GM18505 (cell line): Measurements from ENCODE around the gene STIP1.

Source experiments
- ATAC-seq: cut with Tn5 transposase; IDR thresholded peaks from one replicate; pipeline ENCODE4 v1.9.1; 2021; ENCODE audit not compliant: unreplicated experiment
- POLR2A ChIP-seq: IDR thresholded peaks from 4 replicates; pipeline ENCODE4 v1.6.1; 2011; ENCODE audit warnings: borderline replicate concordance; ENCODE audit not compliant: insufficient read depth, insufficient read length; ENCODE audit errors: extremely low read depth

Gene STIP1

GRCh38 chr11:64218628-64219353 is 32.8 kb downstream of the STIP1 start:
- ATAC-seq, result no peak
- no peak for TF ChIP-seq POLR2A

DNA sequence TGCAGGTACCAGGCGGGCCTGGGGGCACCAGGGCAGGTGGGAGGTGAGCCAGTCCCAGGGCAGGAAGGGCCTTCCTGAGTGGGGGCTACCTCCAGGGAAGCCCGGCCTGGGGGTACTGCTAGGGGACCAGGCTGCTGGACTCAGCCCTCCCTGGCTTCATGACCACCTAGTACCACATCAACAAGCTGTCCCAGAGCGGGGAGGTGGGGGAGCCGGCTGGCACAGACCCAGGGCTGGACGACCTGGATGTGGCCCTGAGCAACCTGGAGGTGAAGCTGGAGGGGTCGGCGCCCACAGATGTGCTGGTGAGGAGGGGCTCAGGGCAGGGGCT is 33.3 kb downstream of the STIP1 start:
- TF ChIP-seq POLR2A, result no peak
- ATAC-seq, result no peak

DNA sequence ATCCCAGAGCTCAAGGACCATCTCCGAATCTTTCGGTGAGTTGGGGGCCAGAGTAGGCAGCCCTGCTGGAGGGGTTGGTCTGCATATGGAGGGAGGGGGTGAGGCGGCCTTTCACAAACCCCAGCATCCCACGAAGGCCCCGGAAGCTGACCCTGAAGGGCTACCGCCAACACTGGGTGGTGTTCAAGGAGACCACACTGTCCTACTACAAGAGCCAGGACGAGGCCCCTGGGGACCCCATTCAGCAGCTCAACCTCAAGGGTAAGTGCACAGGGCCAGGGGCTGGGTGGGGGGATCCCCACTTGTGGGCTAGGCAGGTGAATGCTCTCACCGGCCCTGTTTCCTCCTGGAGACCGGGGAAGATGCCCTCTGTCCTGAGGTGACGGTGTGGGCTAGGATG is 33.8 kb downstream of the STIP1 start:
- ATAC-seq, result no peak
- no peak for TF ChIP-seq POLR2A

DNA sequence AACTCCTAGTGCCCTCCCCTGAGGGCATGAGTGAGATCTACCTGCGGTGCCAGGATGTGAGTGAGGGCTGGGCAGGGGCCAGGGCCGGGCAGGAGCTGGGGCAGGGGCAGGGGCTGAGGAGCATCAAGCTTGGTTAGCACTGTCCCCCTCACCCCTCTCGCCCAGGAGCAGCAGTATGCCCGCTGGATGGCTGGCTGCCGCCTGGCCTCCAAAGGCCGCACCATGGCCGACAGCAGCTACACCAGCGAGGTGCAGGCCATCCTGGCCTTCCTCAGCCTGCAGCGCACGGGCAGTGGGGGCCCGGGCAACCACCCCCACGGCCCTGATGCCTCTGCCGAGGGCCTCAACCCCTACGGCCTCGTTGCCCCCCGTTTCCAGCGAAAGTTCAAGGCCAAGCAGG is 34.3 kb downstream of the STIP1 start:
- no peak for TF ChIP-seq POLR2A
- no peak for ATAC-seq

DNA sequence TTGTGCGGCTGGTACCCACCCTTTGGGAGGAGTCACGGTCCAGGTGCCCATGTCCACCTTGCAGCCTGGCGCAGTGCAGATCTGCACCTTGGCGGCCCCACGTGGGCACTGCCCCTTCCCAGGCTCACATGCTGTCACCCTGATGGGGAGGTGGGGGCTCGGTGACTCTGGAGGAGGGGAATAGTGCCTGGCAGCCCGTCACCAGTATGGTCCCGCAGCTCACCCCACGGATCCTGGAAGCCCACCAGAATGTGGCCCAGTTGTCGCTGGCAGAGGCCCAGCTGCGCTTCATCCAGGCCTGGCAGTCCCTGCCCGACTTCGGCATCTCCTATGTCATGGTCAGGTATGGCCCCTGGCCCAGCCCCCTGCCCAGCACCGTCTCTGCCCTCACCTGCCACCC is 34.8 kb downstream of the STIP1 start:
- TF ChIP-seq POLR2A, result no peak
- ATAC-seq, result no peak

DNA sequence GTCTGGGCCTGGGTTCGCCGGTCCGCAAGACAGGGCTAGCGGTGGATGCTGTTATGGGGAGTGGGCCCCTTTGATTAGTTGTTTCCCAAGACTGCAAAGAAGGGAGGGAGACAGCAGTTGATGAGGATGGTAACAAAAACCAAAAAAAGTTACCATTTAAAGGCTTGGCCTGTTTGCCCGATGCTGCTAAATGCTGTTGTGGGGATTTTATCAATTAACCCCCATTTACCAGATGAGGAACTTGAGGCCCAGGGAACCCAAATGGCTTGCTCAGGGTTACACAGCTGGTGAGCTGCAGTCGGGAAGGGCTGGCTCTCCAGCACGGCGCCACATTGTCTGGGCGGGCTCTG is 36.7 kb downstream of the STIP1 start:
- ATAC-seq, result no peak
- TF ChIP-seq POLR2A, result no peak

GRCh38 chr11:64223001-64223651 is 37.2 kb downstream of the STIP1 start:
- no peak for ATAC-seq
- no peak for TF ChIP-seq POLR2A

GRCh38 chr11:64224151-64224890 is 38.4 kb downstream of the STIP1 start:
- TF ChIP-seq POLR2A, result peak; percentile 54
- ATAC-seq, result no peak

DNA sequence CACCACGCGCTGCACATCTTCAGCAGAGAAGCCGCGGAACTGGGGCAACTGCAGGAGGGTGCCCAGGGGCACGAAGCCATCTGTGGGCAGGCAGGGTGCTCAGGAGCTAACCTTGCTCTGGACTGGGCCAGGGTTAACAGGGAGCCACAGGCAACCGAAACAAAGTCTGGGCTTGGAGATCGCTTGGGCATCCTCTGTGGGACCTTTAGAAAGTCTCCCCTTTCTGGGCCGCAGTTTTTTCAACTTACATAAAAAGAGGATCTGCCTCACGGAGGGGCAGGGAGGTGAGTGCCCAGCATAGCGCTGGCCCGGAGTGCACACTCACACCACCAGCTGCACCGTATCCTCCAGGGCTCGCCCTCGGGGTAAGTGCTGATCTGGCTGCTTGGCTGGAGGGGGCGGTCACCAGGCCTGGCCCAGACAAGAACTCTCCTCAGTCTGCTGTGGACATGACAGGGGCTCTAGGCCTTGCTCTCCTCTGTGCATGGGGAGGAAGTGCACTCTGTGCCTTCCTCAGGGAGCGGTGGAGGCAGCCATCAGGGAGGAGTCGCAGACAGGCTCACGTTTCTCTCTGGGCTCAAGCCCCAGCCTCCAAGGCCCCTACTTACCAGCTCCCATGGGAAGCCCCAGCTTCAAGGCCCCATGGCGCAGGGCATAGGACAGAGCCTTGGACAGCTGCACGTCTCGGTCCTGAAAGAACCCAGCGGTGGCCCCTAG is 39.1 kb downstream of the STIP1 start:
- no peak for ATAC-seq
- TF ChIP-seq POLR2A, result no peak

- ATAC-seq, result peak; percentile 37
- TF ChIP-seq POLR2A, result peak; percentile 85
Observed at GRCh38 chr11:64225608-64226506, 39.9 kb downstream of the STIP1 start, which contains the start of the genes NUDT22 and TRPT1. Gene NUDT22, plus strand, starts transcription at chr11:64226274. Its CDS starts 379 bp downstream, at chr11:64226653. Gene TRPT1, minus strand, starts transcription at chr11:64226186. Its CDS starts 326 bp downstream, at chr11:64225860.

- peak; percentile 68 for TF ChIP-seq POLR2A
- peak; percentile 14 for ATAC-seq
Observed at GRCh38 chr11:64226507-64227051, 40.6 kb downstream of the STIP1 start.

GRCh38 chr11:64227405-64227956 is 41.5 kb downstream of the STIP1 start:
- ATAC-seq, result no peak

DNA sequence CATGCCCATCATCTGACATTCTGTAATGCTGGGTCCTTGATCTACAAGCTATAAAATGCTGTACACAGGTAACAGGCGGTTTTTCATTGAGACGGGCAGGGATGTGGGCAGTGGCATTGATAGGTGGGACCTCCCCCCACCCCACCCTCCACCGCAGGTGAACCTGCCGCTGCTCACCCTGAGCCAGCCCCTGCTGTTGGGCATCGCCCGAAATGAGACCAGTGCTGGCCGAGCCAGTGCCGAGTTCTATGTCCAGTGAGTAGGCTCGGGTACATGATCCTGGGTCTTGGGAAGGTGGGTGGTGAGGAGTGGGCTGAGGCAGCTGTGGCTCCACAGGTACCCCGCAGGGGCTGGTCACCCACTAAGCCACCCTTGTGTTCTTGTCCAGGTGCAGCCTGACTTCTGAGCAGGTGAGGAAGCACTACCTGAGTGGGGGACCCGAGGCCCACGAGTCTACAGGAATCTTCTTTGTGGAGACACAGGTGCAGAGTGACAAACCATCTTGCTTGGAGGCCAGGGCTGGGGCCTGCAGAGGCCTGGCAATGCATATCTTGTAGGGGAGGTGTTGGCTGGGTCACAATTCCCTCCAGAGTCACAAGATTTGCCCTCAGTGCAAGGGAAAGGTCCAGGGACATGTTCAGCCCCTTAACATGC is 43.2 kb downstream of the STIP1 start:
- no peak for TF ChIP-seq POLR2A
- ATAC-seq, result no peak

More at GRCh38 chr11:64227405-64227956, 41.5 kb downstream of the STIP1 start:
- no peak for TF ChIP-seq POLR2A
